Measurements from ENCODE around the gene TMEM63C.

- TF ChIP-seq CTCF (IDR thresholded peaks at IDR 0.05; ENCODE audit: low read length) (no peak), EZH2 (IDR thresholded peaks at IDR 0.05; ENCODE audit: borderline replicate concordance, low read length) (no peak)
Measured at GRCh38 chr14:77257700-77258099, 76.1 kb downstream of the TMEM63C start.

Data from OCI-LY1 (cell line).